Stimulated activated CD4-positive, alpha-beta T cell treated with anti-CD3 and anti-CD28 coated beads, Interleukin-12 subunit alpha, Interleukin-12 subunit beta, amount 100 ng/mL, for 24 hours (primary cell): ENCODE results near the gene CD6.
A peak's percentile ranks its signal among the peaks of the same experiment; 100 is the strongest.

ENCODE experiments used
- DNase-seq, 2 experiments: peaks; one replicate each; pipeline ENCODE4 v3.0.0-alpha.2; 2020; ENCODE audit warnings: low read depth in 2 of 2

CD6 gene

GRCh38 chr11:60985991-60986915, 14.8 kb downstream of the CD6 start:
- peak; percentile 78 to 84 for DNase-seq

GRCh38 chr11:60987577-60988277, 16.2 kb downstream of the CD6 start:
- peak in 1 of 2 experiments; percentile 68 for DNase-seq

- DNase-seq = no peak
Observed at GRCh38 chr11:60988658-60989057, 17.2 kb downstream of the CD6 start.

GRCh38 chr11:60989093-60989650, 17.7 kb downstream of the CD6 start:
- DNase-seq = no peak

GRCh38 chr11:60991457-60991856, 20.0 kb downstream of the CD6 start:
- no peak for DNase-seq

GRCh38 chr11:60992842-60993409, 21.4 kb downstream of the CD6 start:
- no peak for DNase-seq

GRCh38 chr11:60993615-60994014, 22.1 kb downstream of the CD6 start:
- DNase-seq = no peak

- DNase-seq = no peak
Observed at GRCh38 chr11:60994541-60995080, 23.1 kb downstream of the CD6 start.

- no peak for DNase-seq
Observed at GRCh38 chr11:60995798-60996197, 24.3 kb downstream of the CD6 start.

GRCh38 chr11:60996381-60997138, 25.1 kb downstream of the CD6 start:
- no peak for DNase-seq

GRCh38 chr11:61000426-61000825, 28.9 kb downstream of the CD6 start:
- DNase-seq = no peak

GRCh38 chr11:61001931-61002330, 30.5 kb downstream of the CD6 start:
- no peak for DNase-seq

GRCh38 chr11:61002598-61002997, 31.1 kb downstream of the CD6 start:
- DNase-seq = no peak

GRCh38 chr11:61004180-61004611, 32.7 kb downstream of the CD6 start:
- no peak for DNase-seq

- DNase-seq = no peak
Observed at GRCh38 chr11:61004761-61005181, 33.3 kb downstream of the CD6 start.

- no peak for DNase-seq
Observed at GRCh38 chr11:61007383-61007955, 36.0 kb downstream of the CD6 start.

- DNase-seq = no peak
Observed at GRCh38 chr11:61007956-61008896, 36.7 kb downstream of the CD6 start.

GRCh38 chr11:61008971-61009370, 37.5 kb downstream of the CD6 start:
- no peak for DNase-seq

- no peak for DNase-seq
Observed at GRCh38 chr11:61009392-61010275, 38.2 kb downstream of the CD6 start.
